Umbilical cord (tissue), 2 donors: Measurements from ENCODE around the gene FGG. TPM values are rescaled to one million over a fixed set of nuclear protein-coding genes. Genes with fewer than 3 reads are reported as not detected.

Source experiments
- DNase-seq: peaks from one replicate; pipeline ENCODE4 v3.0.0-alpha.2; 2015; ENCODE audit warnings: low spot score
- total RNA-seq: library from RNA; depleted of rRNA; stranded (reverse); fragments of >200 nt; gene quantifications from one replicate; pipeline ENCODE4 v1.2.3, GENCODE V29; 2014; ENCODE audit warnings: low replicate concordance; ENCODE audit not compliant: insufficient read depth

Gene FGG
- total RNA-seq, 1 donor from 2014 or later = 19.7 TPM

DNA sequence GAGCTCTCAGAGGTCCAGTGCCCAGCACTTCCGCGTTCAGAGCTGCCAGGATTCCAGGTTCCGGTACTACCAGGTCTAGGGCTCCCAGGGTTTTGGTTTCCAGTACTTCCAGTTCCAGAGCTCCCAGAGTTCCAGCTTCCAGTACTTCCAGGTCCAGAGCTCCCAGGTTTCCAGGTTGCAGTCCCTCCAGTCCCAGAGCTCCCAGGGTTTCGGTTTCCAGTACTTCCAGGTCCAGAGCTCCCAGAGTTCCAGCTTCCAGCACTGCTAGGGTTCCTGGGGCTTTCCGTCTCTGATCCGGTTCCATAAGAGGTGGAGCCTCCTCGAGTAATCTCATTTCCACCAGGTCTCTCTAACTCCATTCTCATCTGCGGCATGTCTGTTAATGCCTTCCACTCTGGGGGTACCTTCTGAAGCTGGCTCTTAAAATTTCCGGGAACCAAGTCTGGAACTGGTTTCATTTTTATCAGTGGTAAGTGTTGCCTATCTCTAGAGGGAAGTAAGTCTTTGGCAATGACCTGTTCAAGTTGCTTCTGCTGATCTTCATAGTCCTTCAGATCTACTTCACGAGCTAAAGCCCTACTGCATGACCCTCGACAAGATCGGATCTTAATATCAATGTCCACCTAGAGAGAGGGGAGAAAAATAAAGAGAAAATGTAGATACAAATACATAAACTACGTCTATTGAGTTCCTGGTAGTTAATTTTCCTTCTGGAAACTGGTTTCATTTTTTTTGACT, 26.0 kb downstream of the FGG start:
- DNase-seq = no peak

DNA sequence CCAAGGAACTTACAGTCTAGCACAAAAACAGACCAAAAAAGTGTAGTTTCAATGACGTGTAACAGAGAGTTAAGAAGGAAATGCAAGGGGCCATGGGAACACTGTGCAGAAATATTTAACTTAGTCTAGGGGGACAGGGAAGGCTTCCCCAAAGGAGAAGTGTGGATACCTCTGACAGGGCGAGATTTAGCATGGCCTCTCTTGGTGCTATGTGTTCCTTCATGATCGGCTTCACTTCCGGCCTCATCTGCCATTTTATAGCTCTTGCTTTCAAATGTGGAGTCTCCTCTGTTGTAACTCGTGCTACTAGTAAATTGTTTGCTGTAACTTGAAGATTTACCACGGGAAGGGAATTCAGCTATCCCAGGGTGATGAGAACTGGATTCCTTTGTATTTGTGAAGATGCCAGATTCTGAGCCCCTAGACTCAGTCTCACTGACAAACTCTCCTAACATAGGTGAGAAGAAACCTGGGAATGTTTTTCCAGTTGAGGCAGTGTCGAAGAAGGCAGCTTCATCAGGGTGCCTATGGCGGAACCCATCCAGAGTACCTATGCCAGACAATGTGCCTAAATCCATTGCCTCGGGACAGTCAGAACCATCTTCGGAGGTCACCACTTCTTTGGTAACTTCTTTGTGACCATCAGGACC, 27.0 kb downstream of the FGG start:
- DNase-seq = no peak

DNA sequence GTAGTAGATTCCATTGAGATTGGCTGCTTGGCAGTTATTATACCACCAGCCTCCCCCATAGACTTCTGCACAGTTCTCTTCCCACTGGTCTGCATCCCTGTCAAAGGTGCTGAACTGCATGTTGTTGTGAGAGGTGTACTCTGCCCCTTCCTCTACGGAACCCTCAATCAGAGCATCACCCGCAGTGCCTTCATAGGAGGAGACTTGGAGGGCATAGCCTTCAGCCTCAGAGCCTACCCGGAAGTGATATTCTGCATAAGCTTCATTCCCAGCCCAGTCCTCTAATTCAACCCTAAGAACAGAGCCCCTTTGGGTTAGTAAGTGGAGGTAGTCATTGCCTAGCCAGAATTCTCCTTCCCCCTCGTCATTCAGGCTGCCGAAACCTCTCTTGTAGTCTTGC, 28.2 kb downstream of the FGG start:
- no peak for DNase-seq

DNA sequence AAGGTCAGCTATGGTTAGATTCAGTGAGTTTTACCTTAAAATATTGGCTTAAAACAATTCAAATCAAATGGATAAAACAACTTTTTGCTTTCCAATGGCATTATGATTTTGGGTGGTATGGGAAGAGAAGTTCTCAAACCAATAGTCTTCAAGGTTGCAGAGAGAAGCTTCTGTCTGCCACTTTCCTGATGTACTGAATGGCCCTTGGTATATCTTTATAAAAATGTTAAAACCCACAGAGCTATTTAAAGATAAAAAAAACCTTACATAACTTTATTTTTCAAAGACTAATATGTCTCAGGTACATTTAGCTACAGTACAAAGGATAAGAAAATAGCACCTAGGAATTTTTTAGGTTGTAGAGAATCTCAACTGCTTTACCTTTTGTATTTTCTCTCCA, 28.8 kb downstream of the FGG start:
- no peak for DNase-seq

DNA sequence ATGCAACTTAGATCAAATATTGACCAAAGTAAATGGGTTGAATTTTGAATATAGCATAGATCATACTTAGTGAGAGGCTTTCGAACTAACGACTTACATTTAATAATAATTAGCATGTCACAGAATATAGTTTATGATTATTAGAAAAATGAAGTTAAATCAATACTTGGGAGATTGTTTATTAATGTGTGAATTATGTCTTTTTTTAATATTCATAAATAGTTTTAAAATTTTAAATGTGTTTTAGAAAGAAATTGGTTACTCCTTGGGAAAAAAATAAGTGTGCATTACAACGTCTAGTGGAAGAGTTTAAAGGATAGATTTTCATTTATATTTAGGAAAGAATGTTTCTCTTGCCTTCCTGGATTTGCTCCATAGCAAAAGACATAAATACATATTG, 29.2 kb downstream of the FGG start:
- no peak for DNase-seq

DNA sequence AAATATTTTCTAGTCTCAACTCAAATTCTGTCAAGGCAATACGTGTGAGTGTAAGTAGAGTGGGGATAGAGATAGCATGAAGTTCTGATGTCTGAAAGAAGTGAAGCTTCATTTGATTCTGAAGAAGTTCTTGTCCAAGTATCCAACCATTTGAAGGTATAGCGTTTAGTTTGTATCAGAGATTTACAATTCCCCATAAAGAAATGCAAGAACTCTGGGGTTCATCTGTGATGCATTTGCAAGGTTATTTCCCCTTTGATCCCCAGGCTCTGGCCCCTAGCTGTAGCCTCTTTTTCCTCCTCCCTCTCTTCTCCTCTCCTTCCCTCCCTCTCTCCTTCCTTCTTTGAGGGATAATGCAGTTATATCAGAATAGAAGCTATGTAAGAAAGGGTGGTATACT, 29.7 kb downstream of the FGG start:
- no peak for DNase-seq

DNA sequence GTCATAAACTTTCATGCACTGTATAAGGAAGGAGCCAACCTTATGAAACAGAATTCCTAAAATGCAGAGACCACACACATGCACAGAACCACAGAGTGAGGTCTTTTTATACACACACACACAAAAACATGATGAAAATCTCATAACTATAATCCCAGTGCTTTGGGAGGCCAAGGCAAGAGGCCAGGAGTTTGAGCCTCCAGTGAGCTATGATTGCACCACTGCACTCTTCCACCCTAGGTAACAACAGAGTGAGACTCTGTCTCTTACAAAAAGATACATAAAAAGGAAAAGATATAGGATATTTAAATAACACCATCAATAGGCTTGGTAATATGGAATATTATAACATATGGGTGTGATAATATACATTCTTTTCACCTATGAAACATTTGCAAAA, 32.5 kb downstream of the FGG start:
- DNase-seq = no peak

DNA sequence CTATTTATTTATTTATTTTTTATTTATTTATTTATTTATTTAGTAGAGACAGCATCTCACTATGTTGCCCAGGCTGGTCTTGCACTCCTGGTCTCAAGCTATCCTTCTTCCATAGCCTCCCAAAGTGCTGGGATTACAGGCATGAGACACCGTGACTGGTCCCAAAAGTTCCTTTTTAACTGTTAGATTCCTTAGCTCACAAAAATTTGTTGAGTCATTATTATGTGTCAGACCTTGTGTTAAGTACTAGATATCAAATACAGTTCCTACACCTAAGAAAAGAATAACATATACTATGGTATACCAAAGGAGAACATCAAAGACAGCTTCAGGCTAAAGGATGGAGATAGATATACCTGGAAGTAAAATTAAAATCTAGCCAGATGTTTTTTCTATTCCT, 33.5 kb downstream of the FGG start:
- DNase-seq = no peak

DNA sequence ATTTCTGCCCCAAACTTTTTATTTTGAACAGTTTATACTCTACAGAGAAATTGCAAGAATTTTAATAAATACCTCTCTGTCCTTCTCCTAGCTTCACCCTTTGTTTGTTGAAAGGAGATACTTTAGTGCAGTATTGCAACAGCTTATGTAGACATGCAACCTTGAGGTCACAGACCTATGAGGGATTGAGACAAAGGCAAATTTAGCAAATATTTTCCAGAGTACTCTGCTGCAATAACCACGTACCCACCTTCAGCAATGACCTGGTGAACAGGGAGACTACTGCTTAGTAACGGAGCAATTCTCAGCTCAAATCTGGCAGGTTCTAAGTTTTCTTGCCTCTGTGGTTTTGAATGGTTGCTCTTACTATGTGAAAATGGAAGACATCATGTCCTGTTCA, 35.1 kb downstream of the FGG start:
- DNase-seq = no peak

DNA sequence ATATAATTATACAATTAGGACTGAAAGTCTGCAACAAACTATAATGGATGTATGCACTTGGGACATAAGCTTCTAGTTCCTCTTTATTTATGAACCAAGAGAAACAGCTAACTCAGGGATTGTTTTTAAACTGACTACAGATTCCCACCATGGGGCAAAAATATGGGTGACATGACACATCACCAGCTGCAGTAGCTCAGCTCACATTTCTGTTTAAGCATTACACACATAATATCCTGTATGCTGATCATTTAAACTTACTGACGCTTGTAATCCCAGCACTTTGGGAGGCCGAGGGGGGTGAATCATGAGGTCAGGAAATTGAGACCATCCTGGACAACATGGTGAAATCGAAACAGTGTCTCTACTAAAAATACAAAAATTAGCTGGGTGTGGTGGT, 38.1 kb downstream of the FGG start:
- no peak for DNase-seq

DNA sequence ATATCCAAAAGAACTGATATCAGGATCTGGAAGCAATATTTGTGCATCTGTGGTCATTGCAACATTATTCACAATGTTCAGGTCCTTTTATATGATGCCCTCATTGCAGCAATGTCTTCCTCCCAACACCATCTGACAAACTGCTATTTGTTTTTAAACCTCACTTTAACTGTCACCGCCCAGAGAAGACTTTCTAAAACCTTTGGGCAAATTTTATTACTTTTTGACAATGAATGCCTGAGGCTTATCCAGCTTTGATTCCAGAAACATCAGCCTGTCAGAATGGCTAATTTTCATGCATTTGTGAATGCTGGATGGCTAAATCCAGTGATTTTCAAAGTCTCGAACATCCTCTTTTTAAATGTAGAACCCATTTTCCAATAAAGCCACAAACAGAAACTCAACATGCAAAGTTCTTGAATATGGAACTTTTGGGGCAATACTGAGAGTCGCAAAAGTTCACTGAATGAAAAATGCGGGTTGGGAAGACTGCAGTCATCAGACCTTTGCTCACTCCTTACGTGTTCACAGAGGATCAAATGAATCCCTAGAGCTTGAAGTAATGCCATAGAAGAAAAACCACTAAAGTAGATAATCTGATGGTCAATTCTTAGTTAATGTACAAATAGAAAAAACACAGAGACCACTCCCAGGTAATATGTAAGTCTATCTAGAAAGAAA, 39.1 kb downstream of the FGG start:
- no peak for DNase-seq

DNA sequence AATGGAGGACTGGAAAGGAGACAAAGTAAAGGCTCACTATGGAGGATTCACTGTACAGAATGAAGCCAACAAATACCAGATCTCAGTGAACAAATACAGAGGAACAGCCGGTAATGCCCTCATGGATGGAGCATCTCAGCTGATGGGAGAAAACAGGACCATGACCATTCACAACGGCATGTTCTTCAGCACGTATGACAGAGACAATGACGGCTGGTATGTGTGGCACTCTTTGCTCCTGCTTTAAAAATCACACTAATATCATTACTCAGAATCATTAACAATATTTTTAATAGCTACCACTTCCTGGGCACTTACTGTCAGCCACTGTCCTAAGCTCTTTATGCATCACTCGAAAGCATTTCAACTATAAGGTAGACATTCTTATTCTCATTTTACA, 42.9 kb downstream of the FGG start:
- no peak for DNase-seq

DNA sequence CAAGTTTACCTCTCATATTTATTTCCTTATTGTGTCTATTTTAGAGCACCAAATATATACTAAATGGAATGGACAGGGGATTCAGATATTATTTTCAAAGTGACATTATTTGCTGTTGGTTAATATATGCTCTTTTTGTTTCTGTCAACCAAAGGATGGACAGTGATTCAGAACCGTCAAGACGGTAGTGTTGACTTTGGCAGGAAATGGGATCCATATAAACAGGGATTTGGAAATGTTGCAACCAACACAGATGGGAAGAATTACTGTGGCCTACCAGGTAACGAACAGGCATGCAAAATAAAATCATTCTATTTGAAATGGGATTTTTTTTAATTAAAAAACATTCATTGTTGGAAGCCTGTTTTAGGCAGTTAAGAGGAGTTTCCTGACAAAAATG, 43.4 kb downstream of the FGG start:
- DNase-seq = no peak

DNA sequence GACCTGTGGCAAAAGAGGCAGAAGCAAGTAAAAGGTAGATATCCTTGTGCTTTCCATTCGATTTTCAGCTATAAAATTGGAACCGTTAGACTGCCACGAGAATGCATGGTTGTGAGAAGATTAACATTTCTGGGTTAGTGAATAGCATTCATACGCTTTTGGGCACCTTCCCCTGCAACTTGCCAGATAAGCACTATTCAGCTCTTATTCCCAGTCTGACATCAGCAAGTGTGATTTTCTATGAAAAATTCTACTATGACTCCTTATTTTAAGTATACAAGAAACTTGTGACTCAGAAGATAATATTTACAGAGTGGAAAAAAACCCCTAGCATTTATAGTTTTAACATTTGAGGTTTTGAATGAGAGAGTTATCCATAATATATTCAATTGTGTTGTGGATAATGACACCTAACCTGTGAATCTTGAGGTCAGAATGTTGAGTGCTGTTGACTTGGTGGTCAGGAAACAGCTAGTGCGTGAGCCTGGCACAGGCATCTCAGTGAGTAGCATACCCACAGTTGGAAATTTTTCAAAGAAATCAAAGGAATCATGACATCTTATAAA, 45.7 kb downstream of the FGG start:
- DNase-seq = no peak

DNA sequence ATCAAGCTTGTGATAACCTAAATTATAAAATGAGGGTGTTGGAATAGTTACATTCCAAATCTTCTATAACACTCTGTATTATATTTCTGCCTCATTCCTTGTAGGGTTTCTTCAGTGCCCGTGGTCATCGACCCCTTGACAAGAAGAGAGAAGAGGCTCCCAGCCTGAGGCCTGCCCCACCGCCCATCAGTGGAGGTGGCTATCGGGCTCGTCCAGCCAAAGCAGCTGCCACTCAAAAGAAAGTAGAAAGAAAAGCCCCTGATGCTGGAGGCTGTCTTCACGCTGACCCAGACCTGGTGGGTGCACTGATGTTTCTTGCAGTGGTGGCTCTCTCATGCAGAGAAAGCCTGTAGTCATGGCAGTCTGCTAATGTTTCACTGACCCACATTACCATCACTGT, 46.8 kb downstream of the FGG start:
- no peak for DNase-seq

DNA sequence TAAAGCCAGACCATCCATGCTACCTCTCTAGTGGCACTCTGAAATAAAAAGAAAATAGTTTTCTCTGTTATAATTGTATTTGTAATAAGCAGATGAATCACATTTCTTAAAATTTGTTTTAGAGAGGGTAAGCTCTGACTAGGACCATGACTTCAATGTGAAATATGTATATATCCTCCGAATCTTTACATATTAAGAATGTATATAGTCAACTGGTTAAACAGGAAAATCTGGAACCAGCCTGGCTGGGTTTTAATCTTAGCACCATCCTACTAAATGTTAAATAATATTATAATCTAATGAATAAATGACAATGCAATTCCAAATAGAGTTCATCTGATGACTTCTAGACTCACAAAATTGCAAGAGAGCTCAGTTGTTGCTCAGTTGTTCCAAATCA, 48.1 kb downstream of the FGG start:
- DNase-seq = no peak

DNA sequence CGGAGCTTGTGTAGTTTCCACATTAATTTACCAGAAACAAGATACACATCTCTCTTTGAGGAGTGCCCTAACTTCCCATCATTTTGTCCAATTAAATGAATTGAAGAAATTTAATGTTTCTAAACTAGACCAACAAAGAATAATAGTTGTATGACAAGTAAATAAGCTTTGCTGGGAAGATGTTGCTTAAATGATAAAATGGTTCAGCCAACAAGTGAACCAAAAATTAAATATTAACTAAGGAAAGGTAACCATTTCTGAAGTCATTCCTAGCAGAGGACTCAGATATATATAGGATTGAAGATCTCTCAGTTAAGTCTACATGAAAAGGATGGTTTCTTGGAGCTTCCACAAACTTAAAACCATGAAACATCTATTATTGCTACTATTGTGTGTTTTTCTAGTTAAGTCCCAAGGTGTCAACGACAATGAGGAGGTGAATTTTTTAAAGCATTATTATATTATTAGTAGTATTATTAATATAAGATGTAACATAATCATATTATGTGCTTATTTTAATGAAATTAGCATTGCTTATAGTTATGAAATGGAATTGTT, 49.7 kb downstream of the FGG start, which contains the start of gene FGB:
Gene FGB, plus strand, starts transcription at position 315 of the 558 bp plus-strand sequence. Its CDS starts 8 bp downstream, at position 323.
- no peak for DNase-seq

DNA sequence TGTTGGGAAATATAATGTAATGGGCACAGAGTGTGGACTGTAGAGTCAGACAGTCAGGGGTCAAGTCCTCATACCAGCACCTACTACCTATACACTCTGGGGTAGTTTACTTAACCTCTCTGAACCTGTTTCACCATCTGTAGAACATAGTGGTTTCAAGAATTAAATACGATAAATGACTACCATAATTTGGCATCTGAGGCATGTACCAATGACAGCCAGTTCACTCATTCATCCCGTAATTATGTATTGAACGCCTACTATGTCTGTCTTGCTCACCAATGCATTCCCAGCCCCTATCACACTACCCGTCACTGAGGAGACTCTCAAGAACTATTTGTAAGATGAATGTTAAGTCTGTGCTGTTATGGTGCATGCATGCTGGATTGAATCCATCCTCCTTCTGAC, 51.6 kb downstream of the FGG start:
- DNase-seq = no peak

DNA sequence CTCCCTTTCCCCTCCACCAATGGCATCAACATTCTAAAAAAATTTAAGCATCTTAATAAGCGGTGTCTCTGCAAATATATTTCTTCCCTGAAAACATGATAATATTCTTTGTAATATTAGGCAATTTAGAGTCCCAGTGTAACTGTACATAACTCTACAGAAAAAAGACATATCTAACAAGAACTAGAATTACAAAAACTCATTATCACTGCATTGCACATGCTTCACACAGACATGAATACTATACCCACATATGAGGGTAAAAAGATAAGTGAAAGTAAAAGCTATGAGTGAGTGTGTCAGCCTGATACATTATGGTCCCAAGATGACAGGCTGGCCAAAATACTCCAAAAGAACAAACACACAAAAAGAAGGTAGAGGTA, 52.0 kb downstream of the FGG start:
- no peak for DNase-seq

DNA sequence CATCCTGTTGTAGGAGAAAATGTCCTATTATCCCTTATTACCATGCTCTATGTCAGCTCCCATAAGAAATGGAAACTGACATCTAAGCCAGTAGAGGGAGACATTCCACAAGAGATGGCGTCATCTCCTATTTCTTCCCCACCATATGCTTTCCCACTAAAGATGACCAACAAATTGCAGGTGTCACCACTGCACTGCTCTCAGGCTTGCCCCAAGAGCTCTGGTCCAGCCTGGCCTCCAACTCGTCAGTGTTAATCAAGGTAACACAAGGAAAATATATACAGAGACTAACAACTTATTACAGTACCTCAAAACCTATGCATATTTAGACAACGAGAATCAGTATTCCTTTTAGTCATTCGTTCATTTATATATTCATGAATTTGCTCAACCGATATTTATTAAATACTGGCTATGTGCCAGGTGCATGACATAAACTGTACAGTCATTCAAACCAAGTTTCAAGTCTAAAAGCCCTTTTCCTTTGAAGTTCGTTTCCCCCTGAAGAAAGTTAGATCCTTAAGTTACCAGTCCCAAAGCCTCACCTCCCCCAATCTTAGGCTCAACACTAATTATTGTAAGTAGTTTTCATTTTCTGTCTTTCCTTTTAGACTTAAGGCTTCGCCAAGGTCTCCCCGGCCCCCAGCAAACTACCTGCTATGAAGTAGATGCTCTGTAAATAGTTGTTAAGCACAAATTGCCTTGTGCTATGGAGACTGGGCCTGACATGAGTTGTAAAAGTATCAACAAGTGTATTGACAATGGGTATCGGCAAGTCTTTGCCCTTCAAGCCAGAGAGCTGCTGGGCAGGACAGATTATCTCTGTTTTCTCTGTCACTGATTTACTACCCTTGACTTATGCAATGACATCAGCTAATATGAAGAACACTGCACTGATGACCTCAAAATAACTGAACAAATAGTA, 52.7 kb downstream of the FGG start:
- peak; percentile 33 for DNase-seq

DNA sequence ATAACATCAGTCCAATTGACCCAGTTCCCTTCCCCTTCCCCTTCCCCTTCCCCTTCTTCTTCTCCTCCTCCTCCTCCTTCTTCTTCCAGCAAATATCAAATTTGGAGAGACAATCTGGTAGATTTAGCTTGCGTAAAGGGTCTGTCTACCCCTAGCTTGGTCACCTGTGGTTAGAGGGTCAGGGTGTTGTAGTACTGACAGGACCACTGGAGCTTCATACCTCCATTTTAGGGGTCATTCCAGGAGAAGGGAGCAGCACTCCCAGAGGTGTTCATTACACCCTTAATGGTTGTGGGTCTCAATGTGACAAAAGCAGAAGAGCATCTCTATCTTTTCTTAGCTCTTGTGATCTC, 53.3 kb downstream of the FGG start:
- no peak for DNase-seq
